Measurements from ENCODE around the gene GRM7. TPM values are rescaled to one million over a fixed set of nuclear protein-coding genes. Genes with fewer than 3 reads are reported as not detected.

The GRM7 gene
- total RNA-seq, 1 experiment from 2014 or later: 0.28 TPM

GRCh38 chr3:6878731-6879130 lies 17.8 kb downstream of the GRM7 start:
- no peak overlapping the region for H4K8ac ChIP-seq (replicated peaks; ENCODE audit: insufficient read length, low read depth, low read length)
- H2BK20ac ChIP-seq (ENCODE audit: low read depth, low read length, poor library complexity, severe bottlenecking): no peak overlapping the region
- H3K14ac ChIP-seq (ENCODE audit: insufficient read depth, low read length): no peak overlapping the region
- Mint-ChIP-seq H3K4me3 (no peak overlapping the region), H3K27ac (no peak overlapping the region), H3K4me1 (no peaks in the 10 kb centered on the region), H3K9me3 (no peaks in the 10 kb centered on the region), H3K27me3 (ENCODE audit: low read depth) (no peaks in the 10 kb centered on the region), H3K36me3 (ENCODE audit: insufficient read depth in 1 of 3, low read depth in 3 of 3) (no peaks in the 10 kb centered on the region)
- no peak for DNase-seq
- no peak overlapping the region for H3K23ac ChIP-seq (ENCODE audit: insufficient read length, low read depth, low read length)
- H3K18ac ChIP-seq (ENCODE audit: insufficient read length, low read depth, low read length): no peak overlapping the region
- H3K79me2 ChIP-seq (ENCODE audit: insufficient read depth, low read length): no peaks in the 10 kb centered on the region
- H4K91ac ChIP-seq (ENCODE audit: insufficient read length, low read depth, low read length): no peak overlapping the region
- no peak overlapping the region for H2BK5ac ChIP-seq (ENCODE audit: insufficient read length, low read length)
- H3K56ac ChIP-seq (ENCODE audit: insufficient read length, low read depth, low read length): no peak overlapping the region
- no peaks in the 10 kb centered on the region for H3K9me3 ChIP-seq (ENCODE audit: control insufficient read depth, low read depth, low read length)
- no peak overlapping the region for H3K9ac ChIP-seq (ENCODE audit: extremely low read depth, insufficient read length, low read length)
- no peaks in the 10 kb centered on the region for H4K20me1 ChIP-seq (ENCODE audit: control insufficient read depth, insufficient read depth, insufficient read length)
- H3K79me1 ChIP-seq (ENCODE audit: insufficient read depth, low read depth, low read length, poor library complexity, severe bottlenecking): no peaks in the 10 kb centered on the region
- no peak overlapping the region for H2BK15ac ChIP-seq (ENCODE audit: low read depth, low read length)
- no peak overlapping the region for H4K5ac ChIP-seq (ENCODE audit: insufficient read length, low read depth, low read length)
- H2AK5ac ChIP-seq (ENCODE audit: insufficient read length, low read length): no peak overlapping the region
- no peaks in the 10 kb centered on the region for H3K23me2 ChIP-seq (ENCODE audit: insufficient read length, low read depth, low read length, poor library complexity, severe bottlenecking)
- no peak overlapping the region for H3T11ph ChIP-seq (ENCODE audit: low read length)
- no peak overlapping the region for H2BK120ac ChIP-seq (ENCODE audit: low read depth, low read length, poor library complexity, severe bottlenecking)
- H3K4ac ChIP-seq (ENCODE audit: low read depth, low read length): no peak overlapping the region
- no peak overlapping the region for H2AFZ ChIP-seq (ENCODE audit: low read length)
- H3K27ac ChIP-seq (ENCODE audit: insufficient read length, low read depth, low read length): no peak overlapping the region
- no peaks in the 10 kb centered on the region for H3K4me1 ChIP-seq (ENCODE audit: insufficient read depth, low read length)
- H3K4me2 ChIP-seq (ENCODE audit: insufficient read depth, insufficient read length, low read length): no peak overlapping the region
- H3K27me3 ChIP-seq (ENCODE audit: insufficient read depth, low read length): no peaks in the 10 kb centered on the region
- H2BK12ac ChIP-seq (ENCODE audit: insufficient read length, low read depth, low read length): no peak overlapping the region
- TF ChIP-seq CTCF (conservative IDR thresholded peaks at IDR 0.05): no peak
